SK-N-SH (cell line): ENCODE results near the gene FBH1. TPM values are rescaled to one million over a fixed set of nuclear protein-coding genes. Genes with fewer than 3 reads are reported as not detected.

ENCODE experiments used
- CTCF ChIA-PET: fragments of 300-600, 350-600 bp; formaldehyde crosslinking; extraction: SDS; loops from one replicate; lab custom pipeline; 2021; lab: Yijun Ruan, JAX
- POLR2A ChIA-PET: fragments of 350-600 bp; sonication (Branson Sonifier 250); formaldehyde crosslinking; extraction: SDS; loops from one replicate; lab custom pipeline; 2020; ENCODE audit warnings: antibody characterized with exemption, inconsistent platforms; lab: Yijun Ruan, JAX
- DNase-seq: peaks from one replicate; pipeline ENCODE4 v3.0.0; 2012
- H2AFZ ChIP-seq: fragments of 200-600 bp; sonication (generic); 2 replicates; pipeline ENCODE4 v1.8.1; 2016; ENCODE audit warnings: antibody characterized with exemption, mild to moderate bottlenecking, low read depth
- H3F3A ChIP-seq: fragments of 200-600 bp; sonication (generic); replicated peaks from 2 replicates; pipeline ENCODE3; 2016; ENCODE audit warnings: antibody characterized with exemption, mild to moderate bottlenecking; ENCODE audit not compliant: insufficient read depth
- H3K27ac ChIP-seq, 2 experiments: fragments of 200-500 bp in 1 of 2; fragments of 200-600 bp in 1 of 2; sonication (Bioruptor generic) in 1 of 2; sonication (generic), shearing (Covaris generic) in 1 of 2; 2 replicates each; pipeline versions ENCODE4 v1.5.1 to v1.6.1; 2014 to 2016; ENCODE audit warnings: low read depth in 2 of 2, inconsistent platforms in 1 of 2, low read length in 1 of 2, mild to moderate bottlenecking in 1 of 2, mixed read lengths in 1 of 2
- H3K27me3 ChIP-seq: fragments of 200-600 bp; sonication (generic), shearing (Covaris generic); 2 replicates; pipeline ENCODE4 v1.6.1; 2016; ENCODE audit warnings: mixed run types; ENCODE audit not compliant: insufficient read depth
- H3K36me3 ChIP-seq, 2 experiments: fragments of 200-500 bp in 1 of 2; fragments of 200-600 bp in 1 of 2; sonication (Bioruptor generic) in 1 of 2; sonication (generic) in 1 of 2; replicated peaks in 1 of 2; 2 replicates each; pipeline versions ENCODE3 to v1.5.1; 2014 to 2016; ENCODE audit warnings: low read length in 1 of 2, mild to moderate bottlenecking in 1 of 2; ENCODE audit not compliant: insufficient read depth in 2 of 2, control insufficient read depth in 1 of 2
- H3K4me1 ChIP-seq, 2 experiments: fragments of 200-500 bp in 1 of 2; fragments of 200-600 bp in 1 of 2; sonication (Bioruptor generic) in 1 of 2; sonication (generic), shearing (Covaris generic) in 1 of 2; 2 replicates each; pipeline versions ENCODE4 v1.5.1 to v1.6.1; 2014 to 2016; ENCODE audit warnings: low read depth in 1 of 2, low read length in 1 of 2, mixed run types in 1 of 2; ENCODE audit not compliant: insufficient read depth in 2 of 2, control insufficient read depth in 1 of 2
- H3K4me2 ChIP-seq: fragments of 200-600 bp; sonication (generic), shearing (Covaris generic); 2 replicates; pipeline ENCODE4 v1.6.1; 2017; ENCODE audit warnings: mixed run types
- H3K4me3 ChIP-seq, 2 experiments: fragments of 200-500 bp in 1 of 2; fragments of 200-600 bp in 1 of 2; sonication (Bioruptor generic) in 1 of 2; sonication (generic), shearing (Covaris generic) in 1 of 2; 2 replicates each; pipeline versions ENCODE4 v1.5.1 to v1.8.1; 2014 to 2016; ENCODE audit warnings: low read depth in 2 of 2, inconsistent platforms in 1 of 2, low read length in 1 of 2, mild to moderate bottlenecking in 1 of 2, mixed read lengths in 1 of 2, moderate library complexity in 1 of 2
- H3K79me2 ChIP-seq: fragments of 200-600 bp; sonication (generic); 2 replicates; pipeline ENCODE4 v1.8.1; 2017; ENCODE audit warnings: mild to moderate bottlenecking; ENCODE audit not compliant: insufficient read depth
- H3K9ac ChIP-seq: fragments of 200-600 bp; sonication (generic); 2 replicates; pipeline ENCODE4 v1.6.1; 2017; ENCODE audit warnings: mixed run types
- H3K9me2 ChIP-seq: fragments of 200-600 bp; sonication (generic); 2 replicates; pipeline ENCODE4 v1.6.1; 2017; ENCODE audit warnings: mixed run types
- H3K9me3 ChIP-seq: fragments of 200-600 bp; sonication (generic); 2 replicates; pipeline ENCODE4 v1.6.1; 2017; ENCODE audit warnings: mixed run types, mild to moderate bottlenecking, moderate library complexity
- H4K20me1 ChIP-seq: fragments of 200-600 bp; sonication (generic); 2 replicates; pipeline ENCODE4 v1.6.1; 2017; ENCODE audit warnings: mild to moderate bottlenecking, mixed run types; ENCODE audit not compliant: insufficient read depth
- CHD2 ChIP-seq: fragments of 150-350 bp; IDR thresholded peaks from 2 replicates; pipeline ENCODE4 v1.6.1; 2018; ENCODE audit warnings: low read length; ENCODE audit not compliant: partially characterized antibody
- EZH2phosphoT487 ChIP-seq: fragments of 200-600 bp; sonication (generic); IDR thresholded peaks from 2 replicates; pipeline ENCODE4 v1.6.1; 2017; ENCODE audit warnings: low read depth, mixed run types, mild to moderate bottlenecking, antibody characterized with exemption, moderate library complexity, borderline replicate concordance
- FOSL2 ChIP-seq: IDR thresholded peaks from 2 replicates; pipeline ENCODE4 v1.4.0; 2012; ENCODE audit warnings: low read depth, mild to moderate bottlenecking, moderate library complexity, borderline replicate concordance
- FOXJ3 ChIP-seq: sonication (generic); formaldehyde crosslinking; IDR thresholded peaks from 2 replicates; pipeline ENCODE4 v1.5.1; 2020; ENCODE audit warnings: mild to moderate bottlenecking, missing genetic modification reagents
- FOXM1 ChIP-seq: IDR thresholded peaks from 2 replicates; pipeline ENCODE4 v1.4.0; 2012; ENCODE audit warnings: low read depth, mild to moderate bottlenecking
- IRF3 ChIP-seq: fragments of 150-350 bp; IDR thresholded peaks from 2 replicates; pipeline ENCODE4 v1.6.1; 2016; ENCODE audit warnings: mild to moderate bottlenecking, low read depth, low read length
- JUND ChIP-seq: IDR thresholded peaks from 2 replicates; pipeline ENCODE4 v1.4.0; 2012
- MEF2A ChIP-seq: IDR thresholded peaks from 2 replicates; pipeline ENCODE4 v1.4.0; 2012; ENCODE audit warnings: low read depth, borderline replicate concordance
- NRF1 ChIP-seq: IDR thresholded peaks from 2 replicates; pipeline ENCODE4 v1.6.1; 2012; ENCODE audit warnings: low read depth, mild to moderate bottlenecking, low read length
- PBX3 ChIP-seq: IDR thresholded peaks from 2 replicates; pipeline ENCODE4; 2012
- POLR2AphosphoS5 ChIP-seq: IDR thresholded peaks from 2 replicates; pipeline ENCODE4 v1.6.1; 2012; ENCODE audit warnings: low read depth, low read length
- RCOR1 ChIP-seq: fragments of 150-350 bp; IDR thresholded peaks from 2 replicates; pipeline ENCODE4 v1.6.1; 2017; ENCODE audit warnings: antibody characterized with exemption, low read length
- REST ChIP-seq: IDR thresholded peaks from 2 replicates; pipeline ENCODE4 v1.6.1; 2012; ENCODE audit warnings: mild to moderate bottlenecking, low read depth, low read length, moderate library complexity
- RFX5 ChIP-seq: IDR thresholded peaks from 2 replicates; pipeline ENCODE4 v1.6.1; 2012; ENCODE audit warnings: mild to moderate bottlenecking, improper control_type of control experiment, low read length
- SIN3A ChIP-seq: IDR thresholded peaks from 2 replicates; pipeline ENCODE4 v1.6.1; 2012; ENCODE audit warnings: low read depth, mild to moderate bottlenecking, low read length, moderate library complexity, borderline replicate concordance
- TAF1 ChIP-seq: IDR thresholded peaks from 2 replicates; pipeline ENCODE4 v1.6.1; 2012; ENCODE audit warnings: low read depth, mild to moderate bottlenecking, low read length, moderate library complexity, borderline replicate concordance
- TCF12 ChIP-seq: IDR thresholded peaks from 2 replicates; pipeline ENCODE4 v1.4.0; 2012
- USF1 ChIP-seq: IDR thresholded peaks from 2 replicates; pipeline ENCODE4 v1.4.0; 2012; ENCODE audit warnings: low read depth, borderline replicate concordance
- USF2 ChIP-seq: fragments of 150-350 bp; IDR thresholded peaks from 2 replicates; pipeline ENCODE4 v1.6.1; 2017; ENCODE audit warnings: antibody characterized with exemption, low read length, low read depth, borderline replicate concordance
- WGBS: methylation state at CpG from one replicate; pipeline ENCODE4 v1.1.6; 2017; ENCODE audit warnings: low lambda C conversion rate; 5-methylcytosine and 5-hydroxymethylcytosine counted together
- polyA plus RNA-seq, 3 experiments: library from polyadenylated mRNA; depleted of rRNA; stranded (reverse); fragments of >200 nt; gene quantifications; 2 replicates each; pipeline ENCODE4 v1.2.3, GENCODE V29; 2012

The FBH1 gene
- polyA plus RNA-seq, 1 of the 3 experiments (the other 2 are of a cell fraction) = 60.9 TPM

GRCh38 chr10:5983774-5984173 is 93.7 kb downstream of the FBH1 start:
- Histone ChIP-seq H3K9me3 (no peaks in the 10 kb centered on the region; the same call in 1 of the 2 replicates), H3K9ac (no peak overlapping the region)
- no peak for TF ChIP-seq TCF12
- TF ChIP-seq IRF3 = no peak
- no peak for TF ChIP-seq RCOR1
- TF ChIP-seq PBX3 = no peak
- no peak for TF ChIP-seq FOXJ3 (CRISPR knock-in tag)
- no peak for TF ChIP-seq NRF1
- TF ChIP-seq RFX5 = no peak
- no peak for TF ChIP-seq FOSL2
- no peak for TF ChIP-seq FOXM1
- TF ChIP-seq MEF2A = no peak
- TF ChIP-seq SIN3A = no peak
- no peak for TF ChIP-seq TAF1
- TF ChIP-seq POLR2AphosphoS5 = no peak
- no peak for TF ChIP-seq EZH2phosphoT487
- TF ChIP-seq REST = no peak
- TF ChIP-seq JUND = no peak
- TF ChIP-seq CHD2 = no peak
- no peak for TF ChIP-seq USF1
- no peak for TF ChIP-seq USF2
- TF ChIP-seq, all 33 proteins: peak for 0
- Histone ChIP-seq H3K27me3 (peaks cover 19% of the 10 kb centered on the region; the same call in 1 of the 2 replicates), H3K36me3 (no peaks in the 10 kb centered on the region), H3F3A (peaks cover 9% of the 10 kb centered on the region), H3K4me3 (no peak overlapping the region), H3K79me2 (no peaks in the 10 kb centered on the region), H2AFZ (no peak overlapping the region), H4K20me1 (no peaks in the 10 kb centered on the region), H3K9me2 (no peaks in the 10 kb centered on the region), H3K4me1 (no peaks in the 10 kb centered on the region), H3K27ac (no peak overlapping the region), H3K4me2 (no peak overlapping the region)
- 48% methylated on average over 9 of the region's 9 CpGs for WGBS
- ChIA-PET CTCF (interaction anchor here (1.4 kb wide), 1 partner anchor 30 kb away, joined by 4 read pairs; no protein-coding TSS in a partner anchor), POLR2A (no interaction called here)
- DNase-seq = no peak
